Stimulated activated CD4-positive, alpha-beta T cell treated with anti-CD3 and anti-CD28 coated beads, Interleukin-4, amount 100 ng/mL, for 24 hours (primary cell): ENCODE measurements around the gene ROM1.
A peak's percentile ranks its signal among the peaks of the same experiment; 100 is the strongest.
"Not testable (repeated sequence)": the region's sequence is repeated elsewhere in the genome, so short reads cannot be mapped to it uniquely, and the experiment has no call there.

Source experiments
- DNase-seq: peaks from one replicate; pipeline ENCODE4 v3.0.0-alpha.2; 2020

Gene ROM1

GRCh38 chr11:62610814-62611704 is 2.0 kb upstream of the ROM1 start:
- DNase-seq: no peak

DNA sequence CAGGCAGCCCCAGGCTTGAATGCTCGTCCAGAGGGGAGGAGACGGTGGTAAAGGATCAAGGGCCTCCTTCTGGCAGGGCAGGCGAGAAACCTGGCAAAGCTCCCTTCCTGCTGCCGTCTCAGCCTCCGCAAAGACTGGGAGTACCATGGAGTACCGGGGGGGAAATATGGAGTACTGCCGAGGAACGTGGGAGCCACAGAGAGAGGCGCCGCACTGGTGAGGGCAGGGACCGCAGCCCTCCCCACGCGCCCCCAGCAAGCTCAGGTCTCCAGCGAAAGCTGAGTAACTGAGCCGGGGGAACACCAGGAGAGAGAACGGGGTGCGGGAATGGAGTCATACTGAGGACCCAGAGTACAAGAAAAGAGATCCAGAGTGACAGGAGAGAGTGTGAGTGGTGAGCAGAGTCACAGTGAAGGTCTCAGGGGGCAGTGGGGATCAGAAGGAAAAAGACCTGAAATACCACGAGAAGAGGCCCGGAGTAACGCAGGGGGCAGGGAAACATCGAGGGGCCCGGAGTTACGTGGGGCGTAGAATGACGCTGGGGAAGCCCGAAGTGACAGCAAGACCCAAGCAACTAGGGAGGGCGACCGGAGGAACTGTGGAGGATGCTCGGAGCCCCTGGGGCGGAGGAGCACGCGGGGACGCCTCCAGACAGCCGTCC is 1.2 kb upstream of the ROM1 start:
- peak; percentile 72 for DNase-seq

DNA sequence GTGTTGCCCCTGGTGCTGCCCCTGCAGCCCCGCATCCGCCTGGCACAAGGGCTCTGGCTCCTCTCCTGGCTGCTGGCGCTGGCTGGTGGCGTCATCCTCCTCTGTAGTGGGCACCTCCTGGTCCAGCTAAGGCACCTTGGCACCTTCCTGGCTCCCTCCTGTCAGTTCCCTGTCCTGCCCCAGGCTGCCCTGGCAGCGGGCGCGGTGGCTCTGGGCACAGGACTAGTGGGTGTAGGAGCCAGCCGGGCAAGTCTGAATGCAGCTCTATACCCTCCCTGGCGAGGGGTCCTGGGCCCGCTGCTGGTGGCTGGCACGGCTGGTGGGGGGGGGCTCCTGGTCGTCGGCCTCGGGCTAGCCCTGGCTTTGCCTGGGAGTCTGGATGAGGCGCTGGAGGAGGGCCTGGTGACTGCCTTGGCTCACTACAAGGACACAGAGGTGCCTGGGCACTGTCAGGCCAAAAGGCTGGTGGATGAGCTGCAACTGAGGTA is 278 bp downstream of the ROM1 start:
- DNase-seq: no peak

DNA sequence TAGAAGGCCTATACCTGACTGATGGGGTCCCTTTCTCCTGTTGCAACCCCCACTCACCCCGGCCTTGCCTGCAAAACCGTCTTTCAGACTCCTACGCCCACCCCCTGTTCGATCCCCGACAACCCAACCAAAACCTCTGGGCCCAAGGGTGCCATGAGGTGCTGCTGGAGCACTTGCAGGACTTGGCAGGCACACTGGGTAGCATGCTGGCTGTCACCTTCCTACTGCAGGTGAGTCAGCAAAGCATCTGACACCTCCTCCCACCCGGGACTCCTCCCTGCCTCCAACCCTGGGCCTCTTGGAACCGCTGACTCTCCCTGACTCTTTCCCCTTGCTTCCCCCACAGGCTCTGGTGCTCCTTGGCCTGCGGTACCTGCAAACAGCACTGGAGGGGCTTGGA is 1.2 kb downstream of the ROM1 start:
- peak; percentile 73 for DNase-seq

DNA sequence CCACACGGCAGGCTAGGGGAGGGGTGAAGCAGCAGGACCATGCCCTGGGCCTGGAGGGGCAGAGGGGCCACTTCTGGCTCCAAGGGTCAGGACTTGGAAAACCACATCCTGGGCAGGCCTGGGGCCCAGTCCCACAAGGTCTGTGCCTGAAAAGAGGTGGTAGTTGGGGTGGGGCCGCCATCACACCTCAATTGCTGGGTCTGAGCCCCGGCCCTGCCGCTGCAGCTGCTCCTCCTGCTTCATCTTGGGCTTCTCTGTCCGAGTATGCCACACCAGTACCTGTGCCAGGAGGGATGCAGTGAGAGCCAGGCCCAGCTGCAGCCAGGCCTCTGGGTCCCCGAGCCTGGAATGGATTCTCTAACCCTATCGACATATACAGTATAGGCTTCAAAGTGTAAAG is 2.5 kb downstream of the ROM1 start:
- DNase-seq: no peak

DNA sequence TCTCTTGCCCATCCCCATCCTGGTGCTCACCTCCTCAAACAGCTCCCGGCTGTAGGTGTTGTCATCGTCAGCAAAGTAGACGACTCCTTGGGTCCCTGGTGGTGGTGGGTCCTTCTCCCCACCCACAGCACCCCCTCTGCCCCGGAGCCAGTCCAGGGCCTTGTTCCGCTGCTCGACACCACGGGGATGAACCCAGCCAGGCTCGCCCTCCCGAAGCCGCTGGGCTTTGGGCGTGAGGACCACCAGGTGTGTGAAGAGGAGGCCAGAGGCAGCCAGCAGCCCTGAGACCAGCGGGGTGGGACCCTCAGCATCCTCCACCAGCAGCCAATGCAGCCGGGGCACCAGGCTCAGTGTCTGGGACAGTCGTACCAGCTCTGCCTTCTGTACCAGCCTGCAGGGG is 3.9 kb downstream of the ROM1 start:
- not testable (repeated sequence) for DNase-seq

GRCh38 chr11:62621027-62621566 is 8.0 kb downstream of the ROM1 start:
- DNase-seq: no peak

GRCh38 chr11:62621567-62622470 is 8.8 kb downstream of the ROM1 start, which contains the start of gene B3GAT3:
Gene B3GAT3 (minus strand): TSS chr11:62621986. CDS start chr11:62621947, 39 bp downstream.
- peak; percentile 96 for DNase-seq

- no peak for DNase-seq
Measured at GRCh38 chr11:62622476-62623089, 9.5 kb downstream of the ROM1 start.

DNA sequence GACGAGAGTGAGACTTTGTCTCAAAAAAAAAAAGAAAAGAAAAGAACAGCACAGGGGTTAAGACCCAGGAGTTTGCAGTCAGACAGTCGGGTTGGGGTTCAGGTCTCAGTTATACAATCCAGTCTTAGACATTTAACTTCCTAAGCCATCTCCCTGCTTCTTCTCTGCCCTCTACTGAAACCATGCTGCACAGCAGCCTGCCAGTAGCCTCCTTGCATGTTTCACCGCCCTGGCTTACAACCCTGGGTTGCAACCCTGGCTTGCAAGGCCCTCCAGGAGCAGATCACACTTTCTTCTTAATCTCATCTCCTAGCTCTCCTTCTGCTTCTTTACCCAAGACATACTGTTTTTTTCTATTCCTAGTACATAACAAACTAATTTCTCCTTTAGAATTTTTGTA is 14.7 kb downstream of the ROM1 start:
- DNase-seq: no peak

- no peak for DNase-seq
Measured at GRCh38 chr11:62632492-62632891, 19.4 kb downstream of the ROM1 start.

DNA sequence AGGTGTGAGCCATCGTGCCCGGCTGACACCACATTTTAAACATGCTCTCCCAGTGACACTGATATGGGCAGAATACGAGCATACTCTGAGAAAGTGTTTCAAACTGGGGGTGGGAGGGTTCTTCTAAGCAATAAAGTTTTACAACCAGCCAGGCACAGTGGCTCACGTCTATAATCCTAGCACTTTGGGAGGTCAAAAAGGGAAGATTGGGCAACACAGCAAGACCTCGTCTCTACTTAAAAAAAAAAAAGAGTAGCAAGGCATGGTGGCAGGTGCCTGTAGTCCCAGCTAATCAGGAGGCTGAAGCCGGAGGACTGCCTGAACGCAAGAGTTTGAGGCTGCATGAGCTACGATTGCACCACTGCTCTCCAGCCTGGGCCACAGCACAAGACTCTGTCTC is 31.2 kb downstream of the ROM1 start:
- DNase-seq: no peak

DNA sequence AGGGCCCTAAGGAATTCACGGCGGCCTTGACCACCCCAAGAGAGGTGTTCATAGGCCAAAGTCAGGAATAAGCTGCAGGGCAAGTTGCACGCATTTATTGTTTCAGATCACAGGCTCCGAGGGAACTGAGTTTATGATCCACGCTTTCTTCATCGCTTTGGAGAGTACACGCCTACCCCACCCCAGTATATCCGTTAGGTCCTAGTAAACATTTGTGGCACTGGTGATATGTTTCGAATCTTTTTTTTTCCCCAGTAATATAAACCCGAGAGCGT is 32.6 kb downstream of the ROM1 start:
- DNase-seq: no peak

DNA sequence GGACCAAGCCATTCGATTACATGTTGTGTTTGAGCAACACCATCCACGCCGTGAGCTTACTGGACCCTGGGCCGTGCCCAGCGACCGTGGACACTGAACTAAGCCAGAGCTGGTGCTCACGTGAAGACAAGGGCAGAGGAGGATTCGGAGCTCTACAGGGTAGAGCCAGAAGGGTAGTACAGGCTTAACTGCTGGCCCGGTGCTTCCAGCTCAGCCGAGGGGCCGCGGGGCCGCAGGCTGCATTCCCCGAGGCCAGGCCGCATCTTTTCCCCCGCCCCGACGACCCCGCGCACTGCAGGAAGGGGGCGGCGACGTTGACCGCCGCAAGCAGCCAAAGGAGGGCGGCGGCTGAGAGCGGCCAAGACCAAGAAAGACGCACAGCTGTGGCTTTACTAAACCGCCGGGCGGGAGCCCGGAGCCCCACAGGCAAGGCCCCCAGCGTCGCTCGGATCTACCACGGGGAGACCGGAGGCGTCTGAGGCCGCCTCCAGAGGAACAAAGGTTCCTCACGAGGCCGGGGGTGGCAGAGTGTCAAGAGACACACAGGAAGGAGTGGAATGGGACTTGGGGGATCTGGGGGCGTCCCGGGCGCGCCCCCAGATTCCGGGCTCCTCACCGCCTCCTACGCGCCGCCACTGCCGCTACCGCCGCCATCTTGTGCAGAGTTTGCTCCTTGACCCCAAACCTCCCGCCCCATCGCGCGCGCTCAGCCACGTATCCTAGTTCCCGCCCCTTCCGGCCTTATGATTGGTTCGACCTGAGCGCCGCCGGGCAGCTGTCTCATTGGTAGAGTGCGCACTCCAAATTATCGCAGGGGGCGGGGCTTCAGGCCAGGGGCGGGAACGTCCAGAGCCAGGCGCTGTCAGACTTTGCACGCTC is 33.1 kb downstream of the ROM1 start, which contains the start of gene GANAB:
Gene GANAB, minus strand, starts transcription at position 668 of the 879 bp plus-strand sequence. Its CDS starts 14 bp downstream, at position 654.
- peak; percentile 100 for DNase-seq

DNA sequence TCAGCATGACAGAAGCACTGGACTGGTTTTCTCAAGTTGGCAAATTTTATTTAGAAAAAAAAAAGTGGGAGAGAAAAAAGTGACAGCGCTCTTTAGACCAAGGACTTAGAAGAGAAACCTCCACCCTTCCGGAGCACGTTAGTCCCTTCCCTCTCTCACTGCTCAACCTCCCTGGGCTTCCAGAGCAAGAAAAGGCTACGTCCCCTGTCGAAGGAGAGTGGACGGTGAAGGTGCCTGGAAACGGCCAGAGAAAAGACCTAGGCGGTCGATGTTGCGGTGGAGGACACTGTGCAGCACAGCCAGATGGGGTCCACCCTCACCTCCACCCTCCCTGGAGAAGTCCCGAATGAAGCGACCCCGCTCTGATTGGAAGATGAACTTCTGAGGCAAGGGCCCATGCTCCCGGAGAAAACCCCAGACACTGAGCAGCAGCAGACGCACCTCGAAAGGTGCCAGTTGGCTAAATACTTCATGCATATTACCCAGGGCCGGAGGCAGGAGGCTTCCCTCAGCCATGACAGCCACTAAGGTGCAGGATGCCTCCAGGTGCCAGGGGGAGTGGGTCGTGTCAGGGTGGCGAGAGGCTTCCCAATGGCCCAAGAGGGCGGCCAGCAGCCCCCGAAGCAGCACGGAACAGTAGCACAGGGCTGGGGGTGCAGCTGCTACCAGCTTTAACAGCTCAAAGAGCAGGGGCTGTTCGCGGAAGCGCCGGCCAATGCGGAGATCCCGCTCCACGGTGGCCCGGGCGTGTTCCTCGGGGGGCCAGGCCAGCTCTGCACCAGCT is 34.0 kb downstream of the ROM1 start:
- no peak for DNase-seq

DNA sequence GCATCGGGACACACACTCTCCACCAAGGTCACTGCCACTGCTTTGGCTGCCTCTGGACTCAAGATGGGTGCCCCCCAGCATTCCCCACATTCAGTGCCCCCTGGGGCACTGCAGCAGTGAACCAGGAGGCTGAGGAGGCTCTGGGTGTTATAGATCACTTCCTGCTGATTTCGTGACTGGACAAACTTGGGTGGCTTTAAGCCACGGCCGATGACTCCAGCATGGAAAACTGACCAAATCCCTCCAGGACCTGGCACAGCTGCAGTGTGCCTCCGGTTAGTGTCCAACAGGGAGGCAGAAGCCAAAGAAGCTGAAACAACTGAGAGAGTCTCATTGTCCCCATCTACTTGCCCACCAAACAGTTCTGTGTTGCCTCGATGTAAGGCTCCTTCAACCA is 34.5 kb downstream of the ROM1 start:
- no peak for DNase-seq

- no peak for DNase-seq
Measured at GRCh38 chr11:62648185-62648966, 35.3 kb downstream of the ROM1 start.

- DNase-seq: no peak
Measured at GRCh38 chr11:62648967-62649364, 35.9 kb downstream of the ROM1 start.

DNA sequence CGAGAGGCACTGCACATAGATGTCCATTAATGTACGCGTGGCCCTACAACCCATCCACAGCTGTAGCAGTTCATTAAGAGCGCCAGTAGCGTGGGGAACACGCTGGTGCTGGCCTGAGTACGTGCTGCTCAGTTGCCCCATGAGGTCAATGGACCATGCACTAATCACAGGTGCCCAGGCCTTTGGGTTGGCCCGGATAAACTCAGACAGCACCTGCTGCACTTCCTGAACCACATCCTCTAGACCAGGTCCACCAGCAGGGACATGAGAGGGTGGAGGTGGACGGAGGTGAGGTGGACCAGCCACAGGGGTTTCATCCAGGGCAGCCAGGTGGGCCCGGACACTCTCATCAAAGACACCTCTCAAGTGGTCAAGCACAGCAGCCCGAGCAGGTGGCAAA is 36.4 kb downstream of the ROM1 start:
- DNase-seq: no peak

- DNase-seq: not testable (repeated sequence)
Measured at GRCh38 chr11:62650283-62650682, 37.2 kb downstream of the ROM1 start.
